IMR-90 (cell line): ENCODE data around the gene IL17REL. TPM values are rescaled to one million over a fixed set of nuclear protein-coding genes. Genes with fewer than 3 reads are reported as not detected.
A peak's percentile ranks its signal among the peaks of the same experiment; 100 is the strongest.

Experiments used
- ATAC-seq: fragments of 200-7000 bp; cut with Tn5 transposase; 2 replicates; pipeline ENCODE4 v1.9.1; 2020; ENCODE audit warnings: low read depth, mild to moderate bottlenecking, moderate library complexity
- BruUV-seq: library from RNA; stranded (reverse); fragments of 400-500 nt; replicated peaks from 2 replicates; lab custom pipeline; 2021; lab: Mats Ljungman, UMichigan
- CTCF ChIA-PET: fragments of 300-600 bp; formaldehyde crosslinking; extraction: SDS; loops from one replicate; lab custom pipeline; 2021; ENCODE audit warnings: antibody characterized with exemption; lab: Yijun Ruan, JAX
- POLR2A ChIA-PET: fragments of 300-600 bp; sonication (Branson Sonifier 250); formaldehyde crosslinking; loops from one replicate; lab custom pipeline; 2022; ENCODE audit warnings: antibody characterized with exemption; ENCODE audit not compliant: unreplicated experiment; lab: Charles Lee
- DNase-seq: peaks from one replicate; pipeline ENCODE4 v3.0.0; 2013
- H2AFZ ChIP-seq: replicated peaks from 2 replicates; pipeline ENCODE3; 2013; ENCODE audit warnings: low read length, mild to moderate bottlenecking; ENCODE audit not compliant: poor library complexity
- H2AK5ac ChIP-seq: 2 replicates; pipeline ENCODE4 v1.6.1; 2013; ENCODE audit warnings: low read depth, low read length, inconsistent platforms
- H2AK9ac ChIP-seq: replicated peaks from 2 replicates; pipeline ENCODE3; 2013; ENCODE audit warnings: mild to moderate bottlenecking, low read depth, low read length, moderate library complexity; ENCODE audit not compliant: poor library complexity
- H2BK120ac ChIP-seq: 2 replicates; pipeline ENCODE4 v1.6.1; 2013; ENCODE audit warnings: low read depth, low read length, inconsistent platforms
- H2BK15ac ChIP-seq: 3 replicates; pipeline ENCODE4 v1.6.1; 2013; ENCODE audit warnings: low read depth, low read length, inconsistent platforms
- H2BK20ac ChIP-seq: 2 replicates; pipeline ENCODE4 v1.6.1; 2013; ENCODE audit warnings: low read depth, mild to moderate bottlenecking, inconsistent platforms, low read length, moderate library complexity
- H2BK5ac ChIP-seq: 2 replicates; pipeline ENCODE4 v1.6.1; 2013; ENCODE audit warnings: mild to moderate bottlenecking, low read depth, low read length, inconsistent platforms; ENCODE audit not compliant: poor library complexity, severe bottlenecking
- H3K14ac ChIP-seq: replicated peaks from 2 replicates; pipeline ENCODE4 v1.6.1; 2013; ENCODE audit warnings: low read depth, low read length, inconsistent platforms
- H3K18ac ChIP-seq: 2 replicates; pipeline ENCODE4 v1.6.1; 2013; ENCODE audit warnings: low read depth, low read length, control low read depth
- H3K23ac ChIP-seq: 2 replicates; pipeline ENCODE4 v1.6.1; 2013; ENCODE audit warnings: low read depth, low read length, inconsistent platforms
- H3K27ac ChIP-seq: 2 replicates; pipeline ENCODE4 v1.5.1; 2013; ENCODE audit warnings: mild to moderate bottlenecking, control low read depth, low read length; ENCODE audit not compliant: insufficient read depth
- H3K27me3 ChIP-seq: 2 replicates; pipeline ENCODE4 v1.6.1; 2013; ENCODE audit warnings: low read length; ENCODE audit not compliant: control insufficient read depth, insufficient read depth
- H3K36me3 ChIP-seq: 2 replicates; pipeline ENCODE4 v1.6.1; 2013; ENCODE audit warnings: low read length, mixed read lengths; ENCODE audit not compliant: control insufficient read depth, insufficient read depth
- H3K4ac ChIP-seq: 2 replicates; pipeline ENCODE4 v1.6.1; 2013; ENCODE audit warnings: low read depth, low read length, inconsistent platforms
- H3K4me1 ChIP-seq: 2 replicates; pipeline ENCODE4 v1.6.1; 2013; ENCODE audit warnings: low read length, mixed read lengths; ENCODE audit not compliant: control insufficient read depth, insufficient read depth
- H3K4me2 ChIP-seq: 2 replicates; pipeline ENCODE4 v1.6.1; 2013; ENCODE audit warnings: low read depth, mild to moderate bottlenecking, control low read depth, low read length, moderate library complexity
- H3K4me3 ChIP-seq: 2 replicates; pipeline ENCODE4 v1.5.1; 2013; ENCODE audit warnings: low read depth, mild to moderate bottlenecking, control low read depth, low read length, moderate library complexity; ENCODE audit not compliant: insufficient read depth
- H3K56ac ChIP-seq: 2 replicates; pipeline ENCODE4 v1.6.1; 2013; ENCODE audit warnings: low read length, inconsistent platforms; ENCODE audit not compliant: insufficient read depth; ENCODE audit errors: extremely low read depth
- H3K79me1 ChIP-seq, 2 experiments: 2 replicates each; pipeline ENCODE4 v1.6.1; 2013; ENCODE audit warnings: low read length in 2 of 2, inconsistent platforms in 1 of 2, low read depth in 1 of 2
- H3K9ac ChIP-seq: 2 replicates; pipeline ENCODE4 v1.6.1; 2013; ENCODE audit warnings: low read depth, low read length, control low read depth
- H3K9me1 ChIP-seq: 2 replicates; pipeline ENCODE4 v1.6.1; 2013; ENCODE audit warnings: low read length, inconsistent platforms; ENCODE audit not compliant: insufficient read depth
- H3K9me3 ChIP-seq: 2 replicates; pipeline ENCODE4 v1.6.1; 2013; ENCODE audit warnings: low read length; ENCODE audit not compliant: control insufficient read depth, insufficient read depth
- H4K20me1 ChIP-seq: 2 replicates; pipeline ENCODE4 v1.6.1; 2013; ENCODE audit warnings: low read length, inconsistent platforms; ENCODE audit not compliant: insufficient read depth
- H4K5ac ChIP-seq: 2 replicates; pipeline ENCODE4 v1.6.1; 2013; ENCODE audit warnings: mild to moderate bottlenecking, low read depth, low read length, control low read depth
- H4K8ac ChIP-seq, 2 experiments: 2 replicates each; pipeline ENCODE4 v1.6.1; 2013; ENCODE audit warnings: low read depth in 2 of 2, low read length in 2 of 2, control low read depth in 1 of 2, inconsistent platforms in 1 of 2
- H4K91ac ChIP-seq: 2 replicates; pipeline ENCODE4 v1.6.1; 2013; ENCODE audit warnings: low read depth, low read length, inconsistent platforms; ENCODE audit not compliant: insufficient read depth
- BHLHE40 ChIP-seq: fragments of 150-350 bp; IDR thresholded peaks from 2 replicates; pipeline ENCODE4 v1.6.1; 2016; ENCODE audit warnings: mild to moderate bottlenecking, low read depth, low read length
- CEBPB ChIP-seq: IDR thresholded peaks from 2 replicates; pipeline ENCODE4 v1.6.1; 2012; ENCODE audit warnings: low read depth, low read length, improper control_type of control experiment
- CHD1 ChIP-seq: IDR thresholded peaks from 2 replicates; pipeline ENCODE4 v1.6.1; 2012; ENCODE audit warnings: low read depth, low read length, improper control_type of control experiment
- MAFK ChIP-seq: IDR thresholded peaks from 2 replicates; pipeline ENCODE4 v1.6.1; 2012; ENCODE audit warnings: low read depth, low read length, improper control_type of control experiment
- MAZ ChIP-seq: IDR thresholded peaks from 2 replicates; pipeline ENCODE4 v1.6.1; 2012; ENCODE audit warnings: low read depth, mild to moderate bottlenecking, low read length, improper control_type of control experiment, moderate library complexity, borderline replicate concordance
- MXI1 ChIP-seq: IDR thresholded peaks from 2 replicates; pipeline ENCODE4 v1.6.1; 2012; ENCODE audit warnings: low read depth, mild to moderate bottlenecking, low read length, moderate library complexity, borderline replicate concordance
- NFE2L2 ChIP-seq: fragments of 150-350 bp; IDR thresholded peaks from 2 replicates; pipeline ENCODE4 v1.6.1; 2016; ENCODE audit warnings: low read depth, mild to moderate bottlenecking, low read length
- POLR2A ChIP-seq: IDR thresholded peaks from 2 replicates; pipeline ENCODE4 v1.6.1; 2012; ENCODE audit warnings: mild to moderate bottlenecking, low read depth, low read length
- RAD21 ChIP-seq: IDR thresholded peaks from 2 replicates; pipeline ENCODE4 v1.6.1; 2012; ENCODE audit warnings: low read length, improper control_type of control experiment
- RCOR1 ChIP-seq: IDR thresholded peaks from 2 replicates; pipeline ENCODE4 v1.6.1; 2012; ENCODE audit warnings: mild to moderate bottlenecking, low read length, improper control_type of control experiment; ENCODE audit not compliant: insufficient replicate concordance
- RFX5 ChIP-seq: IDR thresholded peaks from 2 replicates; pipeline ENCODE4 v1.8.0; 2012; ENCODE audit warnings: low read depth, mild to moderate bottlenecking, low read length, moderate library complexity
- SMC3 ChIP-seq: fragments of 150-350 bp; IDR thresholded peaks from 2 replicates; pipeline ENCODE4 v1.6.1; 2016; ENCODE audit warnings: low read depth, mild to moderate bottlenecking, antibody characterized with exemption, low read length, moderate library complexity
- WGBS, 2 experiments: methylation state at CpG; one replicate each; pipeline versions ENCODE4 v1.1.5 to v1.1.7; 2013; ENCODE audit warnings: missing lambda C conversion rate in 2 of 2; ENCODE audit not compliant: insufficient read length in 1 of 2; ENCODE audit errors: extremely low coverage in 2 of 2; 5-methylcytosine and 5-hydroxymethylcytosine counted together
- dilution Hi-C: fragments of 300-500 bp; cut with HindIII; formaldehyde crosslinking; loops from one replicate; pipeline ENCODE4 v1.14.3; 2018; ENCODE audit warnings: low sequenced_read_pairs; ENCODE audit not compliant: unreplicated experiment
- in situ Hi-C: fragments of 300-500 bp; cut with MboI; formaldehyde crosslinking; loops from 3 replicates; pipeline ENCODE4 v1.14.3; 2019; ENCODE audit warnings: low sequenced_read_pairs, inconsistent platforms, mixed read lengths
- intact Hi-C: fragments of 100-400 bp; cut with micrococcal nuclease; formaldehyde crosslinking; loops from 2 replicates; pipeline ENCODE4 v1.10.0; 2022
- polyA plus RNA-seq, 3 experiments: library from polyadenylated mRNA; depleted of rRNA; stranded (reverse); fragments of >200 nt; gene quantifications; 2 replicates each; pipeline ENCODE4 v1.2.3, GENCODE V29; 2012; ENCODE audit warnings: low replicate concordance in 1 of 3
- total RNA-seq: library from RNA; depleted of rRNA; stranded (reverse); fragments of >200 nt; gene quantifications from 2 replicates; pipeline ENCODE4 v1.2.3, GENCODE V29; 2012
- TF ChIP-seq, protein P1 (sequence below): fragments of 150-350 bp; IDR thresholded peaks from 2 replicates; pipeline ENCODE4 v1.6.1; 2017; ENCODE audit warnings: mild to moderate bottlenecking, antibody characterized with exemption, low read length, low read depth
- TF ChIP-seq, protein P2 (sequence below): fragments of 150-350 bp; IDR thresholded peaks from 2 replicates; pipeline ENCODE4 v1.6.1; 2016; ENCODE audit warnings: low read depth, mild to moderate bottlenecking, low read length, moderate library complexity, borderline replicate concordance
- TF ChIP-seq, protein P3 (sequence below): conservative IDR thresholded peaks from 2 replicates; pipeline ENCODE4 v1.5.1; 2012; ENCODE audit warnings: mild to moderate bottlenecking, low read depth, low read length, improper control_type of control experiment

Gene IL17REL
- total and polyA plus RNA-seq, 2 of the 4 experiments (the other 2 are of a cell fraction), result not detected

DNA sequence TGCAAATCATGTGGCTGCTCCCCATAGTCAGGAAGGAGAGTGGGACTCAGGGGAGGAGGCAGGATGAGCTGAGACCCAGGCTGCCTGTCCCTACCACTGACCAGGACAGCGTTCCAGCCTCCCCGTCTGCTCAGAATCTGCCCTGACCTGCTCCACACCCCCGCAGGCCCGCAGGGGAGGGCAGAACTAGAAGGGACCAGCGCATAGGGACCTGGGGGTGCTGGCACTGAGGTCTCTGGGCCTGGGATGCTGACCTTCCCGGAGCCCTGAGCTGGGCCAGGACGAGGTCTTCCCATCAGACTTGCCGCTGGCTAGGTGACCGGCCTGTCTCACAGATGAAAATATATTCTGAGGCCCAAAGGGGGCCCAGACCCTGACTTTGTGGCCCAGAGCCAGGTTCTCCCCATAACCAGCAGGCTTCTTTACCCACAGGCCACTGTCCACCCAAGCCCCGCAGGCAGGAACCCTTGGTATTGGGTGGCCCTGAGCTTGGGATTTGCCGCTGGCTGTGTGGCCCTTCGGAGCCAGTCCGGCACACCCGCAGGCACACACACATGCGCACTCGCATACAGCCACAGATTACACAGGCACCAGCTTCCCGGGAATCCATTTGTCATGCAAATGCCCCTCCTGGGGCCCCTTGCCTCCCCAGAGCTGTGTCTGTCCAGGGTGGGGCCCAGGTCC is 65.8 kb downstream of the IL17REL start:
- ChIA-PET CTCF (interaction anchor here (0.6 kb wide), 1 partner anchor 83 kb away, joined by 3 read pairs; no protein-coding TSS in a partner anchor), POLR2A (no interaction called here)
- Histone ChIP-seq H2BK20ac (no peak overlapping the region), H3K27ac (no peak overlapping the region), H3K14ac (no peak overlapping the region; the same call in 1 of the 2 replicates), H3K79me1 (0 out of 4 replicates have a peak, but pooled peaks cover 0 to 3% of the 10 kb centered on the region in 2 experiments), H4K20me1 (no peaks in the 10 kb centered on the region), H3K4me2 (no peak overlapping the region), H3K56ac (no peak overlapping the region), H3K9me3 (no peaks in the 10 kb centered on the region), H3K4me1 (peaks cover 12% of the 10 kb centered on the region), H3K9me1 (peaks cover 9% of the 10 kb centered on the region), H4K91ac (no peak overlapping the region; the same call in 1 of the 2 replicates), H4K8ac (no peak overlapping the region), H3K9ac (no peak overlapping the region), H3K4ac (peak overlapping the region; percentile 43; the same call in 1 of the 2 replicates), H4K5ac (no peak overlapping the region), H3K18ac (no peak overlapping the region), H3K36me3 (no peaks in the 10 kb centered on the region), H3K4me3 (no peak overlapping the region), H2AK5ac (no peak overlapping the region), H2BK5ac (no peak overlapping the region), H2BK120ac (no peak overlapping the region), H3K23ac (no peak overlapping the region), H3K27me3 (no peaks in the 10 kb centered on the region), H2AK9ac (peak overlapping the region; percentile 16), H2BK15ac (no peak overlapping the region), H2AFZ (peak overlapping the region; percentile 58)
- ATAC-seq (no peak), DNase-seq (no peak)
- intact Hi-C loops, result no loop called here
- BruUV-seq, result no TSS peak
- dilution Hi-C loops, result no loop called here
- 100% methylated on average over 1 of the region's 17 CpGs; no CpG with 5 or more reads in 1 of the 2 experiments for WGBS, 2 experiments
- in situ Hi-C loops, result no loop called here
- no peak for TF ChIP-seq RCOR1
- no peak for TF ChIP-seq CHD1
- no peak for TF ChIP-seq SMC3
- no peak for TF ChIP-seq NFE2L2
- no peak for TF ChIP-seq MAFK
- no peak for TF ChIP-seq POLR2A
- no peak for TF ChIP-seq RFX5
- TF ChIP-seq, protein P1, sequence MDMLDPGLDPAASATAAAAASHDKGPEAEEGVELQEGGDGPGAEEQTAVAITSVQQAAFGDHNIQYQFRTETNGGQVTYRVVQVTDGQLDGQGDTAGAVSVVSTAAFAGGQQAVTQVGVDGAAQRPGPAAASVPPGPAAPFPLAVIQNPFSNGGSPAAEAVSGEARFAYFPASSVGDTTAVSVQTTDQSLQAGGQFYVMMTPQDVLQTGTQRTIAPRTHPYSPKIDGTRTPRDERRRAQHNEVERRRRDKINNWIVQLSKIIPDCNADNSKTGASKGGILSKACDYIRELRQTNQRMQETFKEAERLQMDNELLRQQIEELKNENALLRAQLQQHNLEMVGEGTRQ, result no peak
- no peak for TF ChIP-seq MAZ
- no peak for TF ChIP-seq BHLHE40
- no peak for TF ChIP-seq CEBPB
- TF ChIP-seq RAD21, result no peak
- no peak for TF ChIP-seq MXI1
- TF ChIP-seq, protein P2, sequence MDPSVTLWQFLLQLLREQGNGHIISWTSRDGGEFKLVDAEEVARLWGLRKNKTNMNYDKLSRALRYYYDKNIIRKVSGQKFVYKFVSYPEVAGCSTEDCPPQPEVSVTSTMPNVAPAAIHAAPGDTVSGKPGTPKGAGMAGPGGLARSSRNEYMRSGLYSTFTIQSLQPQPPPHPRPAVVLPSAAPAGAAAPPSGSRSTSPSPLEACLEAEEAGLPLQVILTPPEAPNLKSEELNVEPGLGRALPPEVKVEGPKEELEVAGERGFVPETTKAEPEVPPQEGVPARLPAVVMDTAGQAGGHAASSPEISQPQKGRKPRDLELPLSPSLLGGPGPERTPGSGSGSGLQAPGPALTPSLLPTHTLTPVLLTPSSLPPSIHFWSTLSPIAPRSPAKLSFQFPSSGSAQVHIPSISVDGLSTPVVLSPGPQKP, result no peak
- TF ChIP-seq, protein P3, sequence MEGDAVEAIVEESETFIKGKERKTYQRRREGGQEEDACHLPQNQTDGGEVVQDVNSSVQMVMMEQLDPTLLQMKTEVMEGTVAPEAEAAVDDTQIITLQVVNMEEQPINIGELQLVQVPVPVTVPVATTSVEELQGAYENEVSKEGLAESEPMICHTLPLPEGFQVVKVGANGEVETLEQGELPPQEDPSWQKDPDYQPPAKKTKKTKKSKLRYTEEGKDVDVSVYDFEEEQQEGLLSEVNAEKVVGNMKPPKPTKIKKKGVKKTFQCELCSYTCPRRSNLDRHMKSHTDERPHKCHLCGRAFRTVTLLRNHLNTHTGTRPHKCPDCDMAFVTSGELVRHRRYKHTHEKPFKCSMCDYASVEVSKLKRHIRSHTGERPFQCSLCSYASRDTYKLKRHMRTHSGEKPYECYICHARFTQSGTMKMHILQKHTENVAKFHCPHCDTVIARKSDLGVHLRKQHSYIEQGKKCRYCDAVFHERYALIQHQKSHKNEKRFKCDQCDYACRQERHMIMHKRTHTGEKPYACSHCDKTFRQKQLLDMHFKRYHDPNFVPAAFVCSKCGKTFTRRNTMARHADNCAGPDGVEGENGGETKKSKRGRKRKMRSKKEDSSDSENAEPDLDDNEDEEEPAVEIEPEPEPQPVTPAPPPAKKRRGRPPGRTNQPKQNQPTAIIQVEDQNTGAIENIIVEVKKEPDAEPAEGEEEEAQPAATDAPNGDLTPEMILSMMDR, result no peak
